GM21423 (cell line): ENCODE results near the gene SEMA4G.
"Not testable (repeated sequence)": the region's sequence is repeated elsewhere in the genome, so short reads cannot be mapped to it uniquely, and the experiment has no call there.

ENCODE experiments used
- ATAC-seq: cut with Tn5 transposase; IDR thresholded peaks from one replicate; pipeline ENCODE4 v1.9.1; 2021; ENCODE audit warnings: mild to moderate bottlenecking, moderate library complexity; ENCODE audit not compliant: unreplicated experiment

Gene SEMA4G

DNA sequence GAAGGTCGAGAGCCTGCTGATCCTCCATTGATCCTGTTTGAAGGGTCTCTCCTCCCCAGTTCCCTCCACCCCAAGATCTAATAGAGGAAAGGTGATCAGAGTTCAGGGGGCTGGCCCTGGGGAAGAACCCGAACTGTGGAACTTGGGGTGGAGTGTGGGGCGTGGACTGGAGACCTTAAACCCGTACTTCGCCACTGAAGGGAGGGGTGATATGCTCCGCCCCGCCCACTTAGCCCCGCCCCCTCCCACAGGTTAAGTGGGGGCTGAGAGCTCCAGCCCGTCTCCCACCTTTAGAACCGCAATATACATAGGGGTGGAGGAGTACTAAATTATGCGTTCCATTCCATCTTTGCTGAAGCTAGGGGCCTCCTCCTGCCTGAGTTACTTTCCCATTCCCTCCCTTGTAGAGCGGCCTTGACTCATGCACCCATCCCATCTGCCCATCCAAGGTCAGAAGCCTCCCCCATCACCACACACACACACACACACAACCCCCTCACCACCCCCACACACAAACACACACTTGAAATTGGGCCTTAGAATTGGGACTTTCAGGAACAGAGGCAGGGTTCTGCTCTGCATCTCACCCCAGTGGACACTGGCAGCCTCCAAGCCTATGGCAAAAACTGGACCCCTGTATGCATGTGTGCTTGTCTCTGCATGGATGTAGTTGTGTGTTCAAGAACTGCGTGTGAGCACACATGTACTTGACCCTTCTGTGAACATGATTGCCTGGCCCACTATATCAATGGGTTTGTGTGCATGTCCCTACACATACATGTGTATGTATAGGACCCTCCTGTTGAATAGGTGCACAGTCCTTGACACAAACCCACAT is 991 bp downstream of the SEMA4G start:
- ATAC-seq = no peak

- no peak for ATAC-seq
These were observed 1.9 kb downstream of the SEMA4G start for GRCh38 chr10:100970914-100971811.

- ATAC-seq = no peak
These were observed 3.0 kb downstream of the SEMA4G start for GRCh38 chr10:100972115-100972903.

DNA sequence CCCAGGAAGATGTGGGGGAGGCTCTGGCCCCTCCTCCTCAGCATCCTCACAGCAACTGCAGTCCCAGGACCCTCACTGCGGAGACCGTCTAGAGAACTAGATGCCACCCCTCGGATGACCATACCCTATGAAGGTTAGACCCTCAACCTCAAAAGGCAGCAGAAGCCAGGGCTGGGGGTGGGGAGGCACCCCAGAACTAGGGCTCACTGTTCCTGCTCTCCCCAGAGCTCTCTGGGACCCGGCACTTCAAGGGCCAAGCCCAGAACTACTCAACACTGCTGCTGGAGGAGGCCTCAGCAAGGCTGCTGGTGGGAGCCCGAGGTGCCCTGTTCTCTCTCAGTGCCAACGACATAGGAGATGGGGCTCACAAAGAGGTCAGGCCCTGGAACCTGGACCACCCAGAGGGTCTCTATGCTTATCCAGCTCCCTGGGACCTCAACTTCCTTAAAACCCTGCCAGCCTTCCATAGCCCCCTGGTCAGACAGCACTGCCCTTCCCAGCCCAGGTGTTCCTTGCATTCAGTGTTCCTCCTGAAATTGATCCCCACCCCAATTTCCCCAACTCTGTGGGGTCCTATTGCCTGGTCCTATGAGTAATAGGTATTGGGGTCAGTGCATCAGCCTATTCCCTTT is 3.7 kb downstream of the SEMA4G start:
- no peak for ATAC-seq

DNA sequence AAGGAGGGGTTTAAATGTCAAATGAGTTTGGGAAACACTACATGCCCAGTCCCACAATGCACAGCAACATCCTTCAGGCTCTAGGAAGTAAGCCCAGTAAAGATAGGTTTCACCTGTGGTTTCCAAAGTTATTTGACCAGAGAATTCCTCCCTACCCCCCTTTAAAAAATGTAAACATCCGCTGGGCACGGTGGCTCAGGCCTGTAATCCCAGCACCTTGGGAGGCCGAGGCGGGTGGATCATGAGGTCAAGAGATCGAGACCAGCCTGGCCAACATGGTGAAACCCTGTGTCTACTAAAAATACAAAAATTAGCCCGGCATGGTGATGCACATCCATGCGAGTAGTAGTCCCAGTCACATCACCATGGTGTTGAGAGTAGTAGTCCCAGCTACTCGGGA is 6.1 kb downstream of the SEMA4G start:
- not testable (repeated sequence) for ATAC-seq

GRCh38 chr10:100976906-100977305 is 7.6 kb downstream of the SEMA4G start:
- ATAC-seq = no peak

- no peak for ATAC-seq
These were observed 8.1 kb downstream of the SEMA4G start for GRCh38 chr10:100977436-100977835.

- ATAC-seq = no peak
These were observed 9.0 kb downstream of the SEMA4G start for GRCh38 chr10:100978121-100978900.

- no peak for ATAC-seq
These were observed 9.5 kb downstream of the SEMA4G start for GRCh38 chr10:100978901-100979195.

- ATAC-seq = no peak
These were observed 10.5 kb downstream of the SEMA4G start for GRCh38 chr10:100979791-100980272.

DNA sequence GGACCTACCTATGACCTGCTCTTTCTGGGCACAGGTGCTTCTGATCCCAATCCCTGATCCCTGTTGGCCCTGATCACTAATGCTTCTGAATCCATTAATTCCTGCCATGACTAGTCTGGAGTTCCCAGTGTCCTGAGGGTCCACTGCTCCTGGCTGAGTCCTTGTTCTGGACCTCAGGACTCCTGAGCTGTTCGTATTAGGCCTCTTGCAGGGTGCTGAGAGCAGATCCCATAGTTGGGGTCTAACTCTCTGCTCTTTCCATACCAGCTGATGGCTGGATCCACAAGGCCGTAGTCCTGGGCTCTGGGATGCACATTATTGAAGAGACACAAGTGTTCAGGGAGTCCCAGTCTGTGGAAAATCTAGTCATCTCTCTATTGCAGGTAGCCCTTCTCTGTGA is 11.0 kb downstream of the SEMA4G start:
- no peak for ATAC-seq

GRCh38 chr10:100980711-100981110 is 11.4 kb downstream of the SEMA4G start:
- ATAC-seq = no peak

GRCh38 chr10:100981178-100981772 is 12.0 kb downstream of the SEMA4G start:
- no peak for ATAC-seq

- ATAC-seq = no peak
These were observed 13.9 kb downstream of the SEMA4G start for GRCh38 chr10:100982916-100983830.

- ATAC-seq = no peak
These were observed 14.8 kb downstream of the SEMA4G start for GRCh38 chr10:100983868-100984671.

GRCh38 chr10:100984672-100985177 is 15.4 kb downstream of the SEMA4G start:
- ATAC-seq = no peak

DNA sequence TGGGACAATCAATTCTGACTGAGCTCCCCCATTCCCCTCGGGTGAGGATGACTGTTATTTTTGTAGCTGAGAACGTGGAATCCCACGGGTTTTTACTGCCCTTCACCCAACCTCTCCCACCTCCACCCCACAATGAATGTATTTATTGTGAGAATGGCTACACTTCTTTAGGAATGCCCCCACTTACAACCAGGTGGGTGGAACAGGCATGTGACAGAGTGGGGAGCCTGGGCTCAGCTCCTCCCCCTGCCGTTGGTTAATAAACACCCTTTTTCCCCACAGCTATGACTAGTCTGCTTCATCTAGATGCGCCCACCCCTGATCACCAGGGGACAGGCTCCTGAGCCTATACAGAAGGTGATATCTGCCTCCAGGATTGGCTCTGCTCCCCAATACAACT is 16.0 kb downstream of the SEMA4G start:
- no peak for ATAC-seq

DNA sequence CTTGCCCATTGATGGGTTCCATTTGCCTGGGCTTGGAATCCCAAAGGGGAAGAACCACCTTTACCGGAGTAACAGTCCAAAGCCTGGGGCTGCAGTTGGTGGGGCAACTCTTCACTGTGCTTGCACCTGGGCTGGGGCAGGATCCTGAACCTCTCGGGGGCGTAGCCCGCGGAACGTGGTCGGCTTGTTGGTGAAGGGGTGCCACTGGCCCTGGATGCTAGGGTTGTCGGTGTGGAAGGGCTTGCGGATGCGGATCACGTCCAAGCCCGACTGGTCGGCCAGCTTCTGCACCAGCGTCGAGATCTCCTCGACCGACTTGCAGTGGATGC is 17.3 kb downstream of the SEMA4G start:
- no peak for ATAC-seq
